GM18868 (cell line): Measurements from ENCODE around the gene SULF2.

Experiments used
- ATAC-seq: cut with Tn5 transposase; IDR thresholded peaks from one replicate; pipeline ENCODE4 v1.9.1; 2021; ENCODE audit warnings: mild to moderate bottlenecking, moderate library complexity; ENCODE audit not compliant: unreplicated experiment

The SULF2 gene

DNA sequence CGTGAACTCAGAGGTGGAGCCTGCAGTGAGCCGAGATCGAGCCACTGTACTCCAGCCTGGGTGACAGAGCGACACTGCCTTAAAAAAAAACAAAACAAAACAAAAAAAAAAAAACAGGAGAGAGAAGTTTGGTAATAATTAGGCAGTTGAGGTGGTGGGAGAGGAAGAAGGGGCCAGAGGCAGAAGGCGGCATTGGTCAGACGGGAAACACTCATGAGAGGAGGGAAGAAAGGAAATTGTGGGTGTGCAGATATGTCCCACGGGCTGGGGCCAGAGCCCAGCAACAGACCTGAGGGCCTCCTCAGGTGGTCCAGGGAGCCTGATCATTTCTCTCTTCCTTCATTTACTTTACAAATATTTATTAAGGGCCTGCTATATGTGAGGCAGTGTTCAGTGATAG is 20.0 kb downstream of the SULF2 start:
- ATAC-seq = no peak

- no peak for ATAC-seq
Measured at GRCh38 chr20:47764154-47764733, 21.0 kb downstream of the SULF2 start.

GRCh38 chr20:47762699-47763268 is 22.5 kb downstream of the SULF2 start:
- no peak for ATAC-seq

DNA sequence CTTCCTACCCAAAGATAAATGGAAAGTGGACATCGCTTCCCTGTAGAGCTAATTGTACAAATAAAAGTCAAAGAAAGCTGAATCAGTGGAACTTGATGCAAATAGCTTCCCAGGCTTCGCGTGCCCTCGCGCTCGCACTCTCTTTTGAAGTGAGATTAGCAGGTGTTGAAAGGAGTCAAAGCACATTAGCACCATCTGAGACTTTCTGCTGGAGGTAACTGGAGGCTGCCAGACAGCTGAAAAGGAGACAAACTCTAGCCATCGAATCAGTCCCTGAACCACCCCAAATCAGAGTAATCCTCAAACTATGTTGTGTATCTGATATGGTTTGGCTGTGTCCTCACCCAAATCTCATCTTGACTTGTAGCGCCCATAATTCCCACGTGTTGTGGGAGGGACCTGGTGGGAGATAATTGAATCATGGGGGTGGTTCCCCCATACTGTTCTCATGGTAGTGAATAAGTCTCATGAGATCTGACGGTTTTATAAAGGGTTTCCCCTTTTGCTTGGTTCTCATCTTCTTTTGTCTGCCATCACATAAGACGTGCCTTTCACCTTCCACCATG is 23.7 kb downstream of the SULF2 start:
- ATAC-seq = no peak

DNA sequence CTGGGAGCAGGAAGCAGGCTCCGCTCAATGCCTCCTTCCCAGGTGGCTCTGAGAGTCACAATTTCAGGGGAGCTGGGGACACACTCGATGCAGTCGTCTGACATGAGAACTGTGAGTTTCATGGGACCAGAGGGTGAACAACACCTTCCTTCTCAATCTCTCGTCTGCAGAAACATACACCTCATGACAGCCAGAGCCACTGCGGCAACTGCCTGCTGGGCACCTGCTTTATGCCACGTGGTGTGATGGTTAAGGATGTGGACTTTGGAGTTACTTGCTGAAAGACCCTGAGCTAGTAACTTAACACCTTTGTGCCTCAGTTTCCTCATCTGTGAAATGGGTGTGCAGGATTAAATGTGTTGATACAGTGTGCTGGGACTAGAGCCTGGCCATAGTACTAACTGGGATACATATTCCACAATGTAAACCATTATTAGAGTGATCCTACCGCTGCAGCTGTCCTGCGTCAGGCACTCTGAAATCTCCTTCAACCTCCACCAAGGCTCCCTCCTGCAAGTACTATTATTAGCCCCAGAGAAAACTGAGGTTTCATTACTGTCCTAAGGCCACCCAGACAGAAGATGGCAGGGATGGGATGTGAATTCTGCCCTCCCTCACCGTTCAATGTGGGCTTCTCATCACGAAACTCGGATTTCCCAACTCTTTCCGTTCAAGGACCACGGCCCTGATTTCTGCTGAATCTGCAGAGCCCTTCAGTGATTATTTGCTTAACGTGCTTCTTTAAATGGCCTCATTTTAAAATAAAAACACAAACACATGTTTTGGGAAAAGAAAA is 24.4 kb downstream of the SULF2 start:
- ATAC-seq = no peak

DNA sequence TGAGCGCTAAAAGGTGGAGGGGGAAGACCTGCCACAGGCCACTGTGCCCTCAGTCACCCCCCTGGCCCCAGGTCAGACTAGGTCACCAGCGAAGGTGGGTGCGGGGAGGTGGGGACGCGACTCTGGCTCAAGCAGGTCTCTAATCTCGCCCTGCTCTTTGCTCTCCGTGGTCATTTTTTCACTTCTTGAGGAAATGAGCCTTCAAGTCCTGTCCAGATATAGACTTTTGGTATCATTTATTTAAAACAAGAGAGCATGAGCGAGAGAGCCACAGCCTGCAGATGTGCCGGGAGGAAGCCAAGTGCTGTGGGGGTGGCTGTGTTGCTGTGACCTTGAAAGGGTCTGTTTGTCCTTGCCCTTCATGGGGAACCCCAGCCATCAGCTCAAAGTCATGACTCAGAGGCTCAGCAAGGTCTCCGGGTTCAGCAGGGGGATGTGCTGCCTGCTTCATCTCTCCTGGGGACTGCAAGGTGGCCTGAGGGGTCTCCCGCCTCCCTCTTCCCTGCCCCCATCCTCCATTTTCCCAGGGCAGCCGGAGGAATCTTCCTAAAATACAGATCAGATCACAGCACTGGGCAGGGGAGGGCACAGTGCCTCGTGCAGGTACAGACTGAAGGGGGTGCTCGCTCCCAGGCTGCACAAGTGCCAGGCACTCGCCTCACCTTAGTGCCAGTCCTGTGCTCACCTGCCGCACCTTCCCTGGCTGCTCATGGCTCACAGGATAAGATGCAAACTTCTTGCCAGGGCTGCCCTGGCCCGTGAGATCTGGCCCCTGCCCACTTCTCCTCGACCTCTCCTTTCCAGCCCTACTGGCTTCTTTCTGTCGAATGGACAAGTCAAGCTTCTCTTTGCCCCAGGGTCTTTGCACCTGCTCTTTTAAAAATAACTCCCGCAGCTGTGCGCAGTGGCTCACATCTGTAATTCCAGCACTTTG is 26.5 kb downstream of the SULF2 start:
- ATAC-seq = no peak

- ATAC-seq = no peak
Measured at GRCh38 chr20:47757145-47758035, 27.9 kb downstream of the SULF2 start.

GRCh38 chr20:47754946-47755652 is 30.2 kb downstream of the SULF2 start:
- no peak for ATAC-seq

GRCh38 chr20:47754388-47754715 is 30.9 kb downstream of the SULF2 start:
- no peak for ATAC-seq

GRCh38 chr20:47753576-47754387 is 31.5 kb downstream of the SULF2 start:
- ATAC-seq = no peak

DNA sequence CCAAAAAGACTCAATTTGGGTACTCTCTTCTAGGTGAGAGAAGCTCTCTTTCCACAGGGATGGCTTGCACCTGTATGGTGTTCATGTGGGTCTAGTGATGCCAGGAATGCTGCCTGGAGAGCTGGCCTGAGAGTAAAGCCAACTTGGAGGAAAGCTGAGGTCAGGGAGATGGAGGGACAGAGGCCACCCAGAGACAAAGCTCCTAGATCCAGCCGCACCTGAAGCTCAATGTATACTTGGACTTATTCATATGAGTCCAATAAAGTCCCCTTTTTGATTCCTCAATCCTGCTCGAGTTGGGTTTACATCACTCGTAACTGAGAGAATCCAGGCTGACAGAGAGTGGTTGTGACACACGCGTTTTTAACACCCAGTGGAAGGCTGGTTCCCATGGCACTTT is 33.8 kb downstream of the SULF2 start:
- no peak for ATAC-seq

DNA sequence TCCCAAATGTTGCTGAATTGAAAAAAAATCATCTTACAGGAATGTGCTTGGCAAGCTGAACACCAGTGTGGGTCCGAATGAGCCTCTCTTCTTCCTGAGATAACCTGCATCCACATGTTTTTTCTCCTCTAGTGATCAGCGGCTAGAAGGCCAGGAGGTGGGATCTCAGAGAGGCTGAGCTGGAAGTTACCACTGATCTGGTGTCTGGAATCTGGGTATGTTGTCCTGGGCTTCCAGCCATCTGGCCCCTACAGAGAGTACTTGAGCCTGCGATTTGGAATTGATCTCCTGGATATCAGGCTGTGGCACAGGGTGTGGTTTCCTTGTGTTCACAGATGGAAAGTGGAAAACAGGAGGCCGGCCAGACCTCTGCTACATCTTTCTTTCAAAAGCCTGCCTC is 35.9 kb downstream of the SULF2 start:
- no peak for ATAC-seq

DNA sequence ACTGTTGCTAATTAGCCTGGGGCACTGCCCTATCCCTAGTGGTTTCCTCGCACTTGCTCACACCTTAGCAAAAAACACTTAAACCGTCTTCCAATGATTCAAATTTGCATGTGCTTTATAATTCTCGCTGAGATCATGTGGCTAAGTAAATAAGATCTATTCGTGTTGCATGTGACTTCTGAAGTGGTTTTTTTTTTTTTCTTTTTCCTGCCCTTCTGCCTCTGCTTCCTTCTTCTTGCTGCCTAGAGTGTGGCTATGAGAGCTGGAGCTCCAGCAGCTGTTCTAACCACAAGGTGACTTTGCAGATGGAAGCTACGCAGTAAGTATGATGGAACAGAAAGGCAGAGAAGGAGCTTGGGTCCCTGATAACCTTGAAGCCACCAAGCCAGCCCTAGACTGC is 36.5 kb downstream of the SULF2 start:
- no peak for ATAC-seq

GRCh38 chr20:47748069-47748468 is 37.2 kb downstream of the SULF2 start:
- ATAC-seq = no peak

GRCh38 chr20:47747669-47748031 is 37.6 kb downstream of the SULF2 start:
- ATAC-seq = no peak

GRCh38 chr20:47744803-47745202 is 40.5 kb downstream of the SULF2 start:
- ATAC-seq = no peak

- no peak for ATAC-seq
Measured at GRCh38 chr20:47743671-47744070, 41.6 kb downstream of the SULF2 start.

GRCh38 chr20:47741669-47742608 is 43.3 kb downstream of the SULF2 start:
- no peak for ATAC-seq
